GM08714 (cell line): ENCODE data around the gene PIK3R1.

Experiments
- H3K4me3 ChIP-seq: fragments of 200-500 bp; sonication (Bioruptor generic); 2 replicates; pipeline ENCODE4 v1.5.1; 2014; ENCODE audit warnings: mild to moderate bottlenecking, low read length, inconsistent platforms
- ZNF274 ChIP-seq: IDR thresholded peaks from 2 replicates; pipeline ENCODE4 v1.6.1; 2012; ENCODE audit warnings: mild to moderate bottlenecking, low read depth, low read length

Gene PIK3R1

GRCh38 chr5:68215208-68215897, at the start of gene PIK3R1:
Gene PIK3R1 (plus strand): TSS chr5:68215756. CDS start chr5:68226676, 10,920 bp downstream.
- peak within 1 kb of the TSS; percentile 98 for H3K4me3 ChIP-seq
- TF ChIP-seq ZNF274, result no peak

- no peak for TF ChIP-seq ZNF274
These were observed 48.3 kb upstream of the PIK3R1 start for GRCh38 chr5:68167195-68167651.

GRCh38 chr5:68169903-68170302, 45.7 kb upstream of the PIK3R1 start:
- no peak for TF ChIP-seq ZNF274
- no peak overlapping the region for H3K4me3 ChIP-seq

More at GRCh38 chr5:68167195-68167651, 48.3 kb upstream of the PIK3R1 start:
- no peak overlapping the region for H3K4me3 ChIP-seq

- no peak overlapping the region for H3K4me3 ChIP-seq
- no peak for TF ChIP-seq ZNF274
These were observed 44.6 kb upstream of the PIK3R1 start for GRCh38 chr5:68170826-68171558.

GRCh38 chr5:68172314-68172713, 43.2 kb upstream of the PIK3R1 start:
- no peak overlapping the region for H3K4me3 ChIP-seq
- TF ChIP-seq ZNF274, result no peak

- no peak for TF ChIP-seq ZNF274
- H3K4me3 ChIP-seq, result no peak overlapping the region
These were observed 42.5 kb upstream of the PIK3R1 start for GRCh38 chr5:68173007-68173406.

GRCh38 chr5:68176253-68176652, 39.3 kb upstream of the PIK3R1 start:
- no peak for TF ChIP-seq ZNF274
- H3K4me3 ChIP-seq, result no peak overlapping the region

- H3K4me3 ChIP-seq, result no peak overlapping the region
- TF ChIP-seq ZNF274, result no peak
These were observed 38.6 kb upstream of the PIK3R1 start for GRCh38 chr5:68176802-68177479.

GRCh38 chr5:68177676-68178075, 37.9 kb upstream of the PIK3R1 start:
- no peak overlapping the region for H3K4me3 ChIP-seq
- TF ChIP-seq ZNF274, result no peak

- no peak overlapping the region for H3K4me3 ChIP-seq
- no peak for TF ChIP-seq ZNF274
These were observed 37.0 kb upstream of the PIK3R1 start for GRCh38 chr5:68178579-68178978.

GRCh38 chr5:68180121-68181038, 35.2 kb upstream of the PIK3R1 start:
- TF ChIP-seq ZNF274, result no peak
- H3K4me3 ChIP-seq, result no peak overlapping the region

GRCh38 chr5:68181039-68181599, 34.4 kb upstream of the PIK3R1 start:
- no peak for TF ChIP-seq ZNF274

GRCh38 chr5:68182094-68182493, 33.5 kb upstream of the PIK3R1 start:
- no peak for TF ChIP-seq ZNF274
- no peak overlapping the region for H3K4me3 ChIP-seq

More at GRCh38 chr5:68181039-68181599, 34.4 kb upstream of the PIK3R1 start:
- H3K4me3 ChIP-seq, result no peak overlapping the region
